Measurements from ENCODE around the gene EFTUD2. TPM values are rescaled to one million over a fixed set of nuclear protein-coding genes. Genes with fewer than 3 reads are reported as not detected.
"Not testable (repeated sequence)": the region's sequence is repeated elsewhere in the genome, so short reads cannot be mapped to it uniquely, and the experiment has no call there.

EFTUD2 gene
- total RNA-seq, 1 experiment from 2014 or later = 119 TPM

DNA sequence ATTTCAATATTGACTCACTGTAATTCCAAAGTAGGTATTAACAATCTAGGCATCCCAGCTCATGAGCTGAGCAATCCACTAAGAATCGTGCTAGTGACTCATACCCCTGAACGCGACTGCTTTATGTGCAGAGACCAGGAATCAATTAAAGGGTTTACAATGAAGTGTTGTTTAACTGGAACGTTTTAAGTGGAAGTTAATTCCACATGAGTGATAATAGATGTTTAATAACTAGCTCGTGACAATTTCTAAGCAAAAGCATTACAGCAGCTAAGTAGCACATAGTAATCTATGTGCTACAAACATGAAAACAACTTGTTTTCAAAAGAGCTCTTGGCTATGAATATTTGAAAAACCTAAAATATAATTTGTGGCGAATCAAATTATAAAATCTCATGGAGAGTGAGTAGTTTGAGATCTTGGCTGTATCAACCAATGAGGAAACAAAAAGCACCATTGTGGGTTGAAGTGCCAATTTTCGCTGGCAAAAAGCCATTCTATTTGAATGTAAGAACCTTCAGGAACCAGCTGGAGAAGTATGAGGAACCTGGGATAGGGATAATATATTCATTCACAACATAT is 78.5 kb downstream of the EFTUD2 start:
- intact Hi-C loops (cut with micrococcal nuclease) = no loop called here
- H3K9me3 Mint-ChIP-seq (ENCODE audit: unreplicated experiment) = no peaks in the 10 kb centered on the region
- BruUV-seq (replicated peaks) = no TSS peak
- ChIA-PET CTCF (no interaction called here), POLR2A (interaction anchor here (0.5 to 1.3 kb wide), 6 partner anchors 8 to 225 kb away, joined by 3 to 12 read pairs (median 3); no protein-coding TSS in a partner anchor)
- peak overlapping the region; percentile 39 for H3K27ac Mint-ChIP-seq (ENCODE audit: low read depth, unreplicated experiment)
- peak; percentile 79 for DNase-seq (ENCODE audit: unreplicated experiment)
- H3K4me3 Mint-ChIP-seq (ENCODE audit: unreplicated experiment) = peak overlapping the region; percentile 56
- no peaks in the 10 kb centered on the region for H3K36me3 Mint-ChIP-seq (ENCODE audit: insufficient read depth, unreplicated experiment)
- no peaks in the 10 kb centered on the region for H3K27me3 Mint-ChIP-seq (ENCODE audit: insufficient read depth, unreplicated experiment)
- TF ChIP-seq, protein P1, sequence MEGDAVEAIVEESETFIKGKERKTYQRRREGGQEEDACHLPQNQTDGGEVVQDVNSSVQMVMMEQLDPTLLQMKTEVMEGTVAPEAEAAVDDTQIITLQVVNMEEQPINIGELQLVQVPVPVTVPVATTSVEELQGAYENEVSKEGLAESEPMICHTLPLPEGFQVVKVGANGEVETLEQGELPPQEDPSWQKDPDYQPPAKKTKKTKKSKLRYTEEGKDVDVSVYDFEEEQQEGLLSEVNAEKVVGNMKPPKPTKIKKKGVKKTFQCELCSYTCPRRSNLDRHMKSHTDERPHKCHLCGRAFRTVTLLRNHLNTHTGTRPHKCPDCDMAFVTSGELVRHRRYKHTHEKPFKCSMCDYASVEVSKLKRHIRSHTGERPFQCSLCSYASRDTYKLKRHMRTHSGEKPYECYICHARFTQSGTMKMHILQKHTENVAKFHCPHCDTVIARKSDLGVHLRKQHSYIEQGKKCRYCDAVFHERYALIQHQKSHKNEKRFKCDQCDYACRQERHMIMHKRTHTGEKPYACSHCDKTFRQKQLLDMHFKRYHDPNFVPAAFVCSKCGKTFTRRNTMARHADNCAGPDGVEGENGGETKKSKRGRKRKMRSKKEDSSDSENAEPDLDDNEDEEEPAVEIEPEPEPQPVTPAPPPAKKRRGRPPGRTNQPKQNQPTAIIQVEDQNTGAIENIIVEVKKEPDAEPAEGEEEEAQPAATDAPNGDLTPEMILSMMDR (IDR thresholded peaks at IDR 0.05; ENCODE audit: unreplicated experiment) = no peak
- H3K4me1 Mint-ChIP-seq (ENCODE audit: insufficient read depth, unreplicated experiment) = peaks cover 13% of the 10 kb centered on the region

DNA sequence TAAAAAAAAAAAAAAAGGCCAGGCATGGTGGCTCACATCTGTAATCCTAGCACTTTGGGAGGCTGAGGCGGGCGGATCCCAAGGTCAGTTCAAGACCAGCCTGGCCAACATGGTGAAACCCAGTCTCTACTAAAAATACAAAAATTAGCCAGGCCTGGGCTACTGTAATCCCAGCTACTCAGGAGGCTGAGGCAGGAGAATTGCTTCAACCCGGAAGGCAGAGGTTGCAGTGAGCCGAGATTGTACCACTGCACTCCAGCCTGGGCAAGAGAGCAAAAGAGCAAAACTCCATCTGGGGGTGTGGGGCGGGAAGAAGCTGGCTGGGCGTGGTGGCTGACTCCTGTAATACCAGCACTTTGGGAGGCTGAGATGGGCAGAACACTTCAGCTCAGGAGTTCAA is 80.7 kb downstream of the EFTUD2 start:
- CTCF ChIA-PET = not testable (repeated sequence)

DNA sequence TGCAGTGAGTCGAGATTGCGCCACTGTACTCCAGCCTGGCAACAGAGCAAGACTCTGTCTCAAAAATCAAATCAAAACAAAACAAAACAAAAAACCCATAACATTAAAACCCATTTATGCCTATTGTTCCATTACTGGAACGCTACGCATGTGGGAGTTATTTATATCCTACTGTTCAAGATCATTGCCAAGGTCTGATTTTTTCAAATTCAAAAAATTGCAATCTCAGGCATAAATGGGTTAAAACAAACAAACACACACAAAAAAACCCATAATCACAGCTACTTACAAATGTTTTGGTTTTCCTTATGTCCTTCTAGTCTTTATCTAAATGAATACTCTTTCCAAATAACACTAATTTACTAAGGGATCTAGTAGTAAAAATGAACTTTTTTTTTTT is 87.0 kb downstream of the EFTUD2 start:
- Mint-ChIP-seq H3K27ac (ENCODE audit: low read depth, unreplicated experiment) (no peak overlapping the region), H3K9me3 (ENCODE audit: unreplicated experiment) (no peaks in the 10 kb centered on the region), H3K36me3 (ENCODE audit: insufficient read depth, unreplicated experiment) (no peaks in the 10 kb centered on the region), H3K4me3 (ENCODE audit: unreplicated experiment) (no peak overlapping the region), H3K4me1 (ENCODE audit: insufficient read depth, unreplicated experiment) (peaks cover 6% of the 10 kb centered on the region), H3K27me3 (ENCODE audit: insufficient read depth, unreplicated experiment) (no peaks in the 10 kb centered on the region)
- ChIA-PET POLR2A (interaction anchor here (0.7 kb wide), 1 partner anchor 35 kb away, joined by 5 read pairs; the partner anchor contains the start of gene HIGD1B), CTCF (interaction anchor here (0.6 kb wide), 1 partner anchor 32 kb away, joined by 4 read pairs; no protein-coding TSS in a partner anchor)
- BruUV-seq (replicated peaks) = no TSS peak
- intact Hi-C loops (cut with micrococcal nuclease) = no loop called here
- TF ChIP-seq, protein P1 (IDR thresholded peaks at IDR 0.05; ENCODE audit: unreplicated experiment) = no peak
- DNase-seq (ENCODE audit: unreplicated experiment) = no peak

More for the DNA sequence above, 80.7 kb downstream of the EFTUD2 start:
- H3K9me3 Mint-ChIP-seq (ENCODE audit: unreplicated experiment); H3K4me3 Mint-ChIP-seq (ENCODE audit: unreplicated experiment); H3K27ac Mint-ChIP-seq (ENCODE audit: low read depth, unreplicated experiment); DNase-seq (ENCODE audit: unreplicated experiment); H3K27me3 Mint-ChIP-seq (ENCODE audit: insufficient read depth, unreplicated experiment); intact Hi-C loops (cut with micrococcal nuclease); H3K36me3 Mint-ChIP-seq (ENCODE audit: insufficient read depth, unreplicated experiment); BruUV-seq (replicated peaks): not testable (repeated sequence)
- H3K4me1 Mint-ChIP-seq (ENCODE audit: insufficient read depth, unreplicated experiment) = peaks cover 13% of the 10 kb centered on the region
- POLR2A ChIA-PET = interaction anchor here (0.8 to 1.0 kb wide), 2 partner anchors 14 to 33 kb away, joined by 3 to 4 read pairs; no protein-coding TSS in a partner anchor

DNA sequence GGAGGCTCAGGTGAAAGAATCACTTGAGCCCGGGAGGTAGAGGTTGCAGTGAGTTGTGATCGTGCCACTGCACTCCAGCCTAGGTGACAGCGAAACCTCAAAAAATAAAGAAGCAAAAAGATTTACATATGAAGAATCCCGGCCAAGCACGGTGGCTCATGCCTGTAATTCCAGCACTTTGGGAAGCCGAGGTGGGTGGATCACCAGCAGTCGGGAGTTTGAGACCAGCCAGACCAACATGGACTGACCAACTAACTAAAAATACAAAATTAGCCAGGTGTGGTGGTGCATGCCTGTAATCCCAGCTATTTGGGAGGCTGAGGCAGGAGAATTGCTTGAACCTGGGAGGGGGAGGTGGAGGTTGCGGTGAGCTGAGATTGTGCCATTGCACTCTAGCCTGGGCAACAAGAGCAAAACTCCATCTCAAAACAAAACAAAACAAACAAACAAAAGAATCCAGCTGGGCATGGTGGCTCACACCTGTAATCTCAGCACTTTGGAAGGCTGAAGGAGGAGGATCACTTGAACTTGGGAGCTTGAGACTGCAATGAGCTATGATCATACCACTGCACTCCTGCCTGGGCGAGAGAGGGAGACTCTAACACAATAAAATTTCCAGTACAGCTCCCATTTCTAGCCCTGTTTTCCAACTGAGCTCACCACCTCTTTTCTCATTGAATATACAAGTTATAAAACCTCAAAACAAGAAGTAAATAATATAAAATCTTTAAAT is 90.4 kb downstream of the EFTUD2 start:
- H3K36me3 Mint-ChIP-seq (ENCODE audit: insufficient read depth, unreplicated experiment); DNase-seq (ENCODE audit: unreplicated experiment); H3K9me3 Mint-ChIP-seq (ENCODE audit: unreplicated experiment); intact Hi-C loops (cut with micrococcal nuclease); H3K4me1 Mint-ChIP-seq (ENCODE audit: insufficient read depth, unreplicated experiment); H3K27me3 Mint-ChIP-seq (ENCODE audit: insufficient read depth, unreplicated experiment); POLR2A ChIA-PET; H3K27ac Mint-ChIP-seq (ENCODE audit: low read depth, unreplicated experiment); BruUV-seq (replicated peaks); H3K4me3 Mint-ChIP-seq (ENCODE audit: unreplicated experiment): not testable (repeated sequence)
- CTCF ChIA-PET = interaction anchor here (0.6 to 1.3 kb wide), 3 partner anchors 8 to 344 kb away, joined by 3 to 4 read pairs (median 4); no protein-coding TSS in a partner anchor

DNA sequence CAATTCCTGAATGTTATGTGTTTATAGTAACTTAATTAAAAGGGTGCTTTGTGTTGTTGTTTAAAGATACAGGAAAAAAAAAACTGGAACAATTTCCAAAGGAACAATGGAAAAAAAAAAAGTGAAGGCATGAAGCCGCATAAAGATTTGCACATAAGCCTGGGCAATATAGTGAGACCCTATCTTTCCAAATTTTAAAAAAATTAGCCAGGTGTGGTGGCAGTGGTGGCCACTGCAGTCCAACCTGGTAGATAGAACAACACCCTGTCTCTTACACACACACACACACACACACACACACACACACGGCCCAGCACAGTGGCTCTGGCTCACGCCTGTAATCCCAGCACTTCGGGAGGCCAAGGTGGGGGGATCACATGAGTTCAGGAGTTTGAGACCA is 91.1 kb downstream of the EFTUD2 start:
- no TSS peak for BruUV-seq (replicated peaks)
- POLR2A ChIA-PET = no interaction called here
- peaks cover 5% of the 10 kb centered on the region for H3K4me1 Mint-ChIP-seq (ENCODE audit: insufficient read depth, unreplicated experiment)
- H3K36me3 Mint-ChIP-seq (ENCODE audit: insufficient read depth, unreplicated experiment) = peaks cover 5% of the 10 kb centered on the region
- DNase-seq (ENCODE audit: unreplicated experiment) = no peak
- no peak overlapping the region for H3K4me3 Mint-ChIP-seq (ENCODE audit: unreplicated experiment)
- TF ChIP-seq, protein P1 (IDR thresholded peaks at IDR 0.05; ENCODE audit: unreplicated experiment) = no peak
- H3K27me3 Mint-ChIP-seq (ENCODE audit: insufficient read depth, unreplicated experiment) = no peaks in the 10 kb centered on the region
- no peaks in the 10 kb centered on the region for H3K9me3 Mint-ChIP-seq (ENCODE audit: unreplicated experiment)
- no peak overlapping the region for H3K27ac Mint-ChIP-seq (ENCODE audit: low read depth, unreplicated experiment)
- CTCF ChIA-PET = interaction anchor here (0.6 kb wide), 2 partner anchors 9 to 27 kb away, joined by 4 read pairs; no protein-coding TSS in a partner anchor
- intact Hi-C loops (cut with micrococcal nuclease) = no loop called here
